DOHH2 (cell line): Measurements from ENCODE around the gene VPREB1.
A peak's percentile ranks its signal among the peaks of the same experiment; 100 is the strongest.
"Not testable (repeated sequence)": the region's sequence is repeated elsewhere in the genome, so short reads cannot be mapped to it uniquely, and the experiment has no call there.

Experiments
- H3F3A ChIP-seq: fragments of 200-600 bp; sonication (generic), shearing (Covaris generic); 2 replicates; pipeline ENCODE4 v1.6.0; 2016; ENCODE audit warnings: antibody characterized with exemption, mild to moderate bottlenecking; ENCODE audit not compliant: control insufficient read depth, insufficient read depth
- H3K27ac ChIP-seq: fragments of 200-600 bp; sonication (generic); 2 replicates; pipeline ENCODE4 v1.5.1; 2014; ENCODE audit warnings: low read depth, mild to moderate bottlenecking, low read length, moderate library complexity
- H3K27me3 ChIP-seq: fragments of 200-600 bp; sonication (generic); 2 replicates; pipeline ENCODE4 v1.6.1; 2014; ENCODE audit warnings: mild to moderate bottlenecking, low read length, mixed read lengths; ENCODE audit not compliant: control insufficient read depth
- H3K36me3 ChIP-seq: fragments of 200-600 bp; sonication (generic); 2 replicates; pipeline ENCODE4 v1.6.1; 2014; ENCODE audit warnings: mild to moderate bottlenecking, low read length, moderate library complexity, mixed read lengths; ENCODE audit not compliant: control insufficient read depth
- H3K4me1 ChIP-seq: fragments of 200-600 bp; sonication (generic); 2 replicates; pipeline ENCODE4 v1.6.1; 2014; ENCODE audit warnings: mild to moderate bottlenecking, low read length, mixed read lengths; ENCODE audit not compliant: control insufficient read depth
- H3K4me2 ChIP-seq: fragments of 200-600 bp; sonication (generic); 2 replicates; pipeline ENCODE4 v1.6.0; 2014; ENCODE audit warnings: mild to moderate bottlenecking, low read length, moderate library complexity
- H3K4me3 ChIP-seq: fragments of 200-600 bp; sonication (generic); 2 replicates; pipeline ENCODE4 v1.5.1; 2014; ENCODE audit warnings: mild to moderate bottlenecking, low read length, mixed read lengths
- H3K79me2 ChIP-seq: fragments of 200-600 bp; sonication (generic); 2 replicates; pipeline ENCODE4 v1.6.1; 2014; ENCODE audit warnings: mild to moderate bottlenecking, low read length, mixed read lengths; ENCODE audit not compliant: control insufficient read depth
- H3K9me2 ChIP-seq: fragments of 200-600 bp; sonication (generic); replicated peaks from 2 replicates; pipeline ENCODE4 v1.6.1; 2014; ENCODE audit warnings: mild to moderate bottlenecking, low read length, mixed read lengths; ENCODE audit not compliant: control insufficient read depth
- H3K9me3 ChIP-seq: fragments of 200-600 bp; sonication (generic); 2 replicates; pipeline ENCODE4 v1.6.1; 2014; ENCODE audit warnings: antibody characterized with exemption, low read length, mixed read lengths; ENCODE audit not compliant: control insufficient read depth, insufficient read depth
- H4K20me1 ChIP-seq: fragments of 200-600 bp; sonication (generic); 2 replicates; pipeline ENCODE4 v1.6.0; 2014; ENCODE audit warnings: low read depth, mild to moderate bottlenecking, antibody characterized with exemption, low read length, moderate library complexity; ENCODE audit not compliant: control insufficient read depth, insufficient read depth
- EZH2phosphoT487 ChIP-seq: fragments of 200-600 bp; sonication (generic); IDR thresholded peaks from 2 replicates; pipeline ENCODE4 v1.6.1; 2017; ENCODE audit warnings: borderline replicate concordance, mild to moderate bottlenecking, antibody characterized with exemption, low read length, moderate library complexity, mixed read lengths
- TF ChIP-seq, protein P1 (sequence below): fragments of 200-600 bp; sonication (generic); IDR thresholded peaks from one replicate; pipeline ENCODE4 v1.5.1; 2014; ENCODE audit warnings: antibody characterized with exemption, mild to moderate bottlenecking, low read depth, low read length; ENCODE audit not compliant: poor library complexity, severe bottlenecking

Gene VPREB1

DNA sequence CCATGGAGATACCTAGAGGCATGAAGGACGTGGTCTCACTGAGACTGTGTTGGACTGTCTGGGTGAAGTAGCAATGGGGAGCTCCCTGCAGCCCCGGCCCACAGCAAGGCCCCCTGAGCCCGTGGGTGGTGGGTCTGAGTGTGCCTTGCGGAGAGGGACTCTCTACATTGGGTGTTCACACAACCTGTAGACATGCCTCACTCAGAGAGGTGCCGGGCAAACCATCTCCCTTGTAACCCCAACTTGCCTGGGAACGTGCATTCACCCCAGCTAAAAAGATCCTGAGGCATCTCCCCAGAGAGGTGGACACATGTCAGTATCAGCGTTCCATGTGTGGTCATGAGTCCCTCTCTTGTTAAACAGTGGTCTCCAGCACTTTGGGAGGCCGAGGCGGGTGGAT is 2.1 kb downstream of the VPREB1 start:
- no peaks in the 10 kb centered on the region for H4K20me1 ChIP-seq
- no peaks in the 10 kb centered on the region for H3K9me3 ChIP-seq
- no peaks in the 10 kb centered on the region for H3K36me3 ChIP-seq
- no peaks in the 10 kb centered on the region for H3K79me2 ChIP-seq
- peak overlapping the region; percentile 82 for H3K4me2 ChIP-seq
- TF ChIP-seq, protein P1, sequence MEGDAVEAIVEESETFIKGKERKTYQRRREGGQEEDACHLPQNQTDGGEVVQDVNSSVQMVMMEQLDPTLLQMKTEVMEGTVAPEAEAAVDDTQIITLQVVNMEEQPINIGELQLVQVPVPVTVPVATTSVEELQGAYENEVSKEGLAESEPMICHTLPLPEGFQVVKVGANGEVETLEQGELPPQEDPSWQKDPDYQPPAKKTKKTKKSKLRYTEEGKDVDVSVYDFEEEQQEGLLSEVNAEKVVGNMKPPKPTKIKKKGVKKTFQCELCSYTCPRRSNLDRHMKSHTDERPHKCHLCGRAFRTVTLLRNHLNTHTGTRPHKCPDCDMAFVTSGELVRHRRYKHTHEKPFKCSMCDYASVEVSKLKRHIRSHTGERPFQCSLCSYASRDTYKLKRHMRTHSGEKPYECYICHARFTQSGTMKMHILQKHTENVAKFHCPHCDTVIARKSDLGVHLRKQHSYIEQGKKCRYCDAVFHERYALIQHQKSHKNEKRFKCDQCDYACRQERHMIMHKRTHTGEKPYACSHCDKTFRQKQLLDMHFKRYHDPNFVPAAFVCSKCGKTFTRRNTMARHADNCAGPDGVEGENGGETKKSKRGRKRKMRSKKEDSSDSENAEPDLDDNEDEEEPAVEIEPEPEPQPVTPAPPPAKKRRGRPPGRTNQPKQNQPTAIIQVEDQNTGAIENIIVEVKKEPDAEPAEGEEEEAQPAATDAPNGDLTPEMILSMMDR = no peak
- no peak for TF ChIP-seq EZH2phosphoT487
- H3K4me3 ChIP-seq = peak overlapping the region; percentile 41
- peak overlapping the region; percentile 95 for H3K27ac ChIP-seq
- peaks cover 92% of the 10 kb centered on the region for H3K4me1 ChIP-seq
- H3K9me2 ChIP-seq = no peaks in the 10 kb centered on the region
- peaks cover 38% of the 10 kb centered on the region for H3F3A ChIP-seq
- no peaks in the 10 kb centered on the region for H3K27me3 ChIP-seq

DNA sequence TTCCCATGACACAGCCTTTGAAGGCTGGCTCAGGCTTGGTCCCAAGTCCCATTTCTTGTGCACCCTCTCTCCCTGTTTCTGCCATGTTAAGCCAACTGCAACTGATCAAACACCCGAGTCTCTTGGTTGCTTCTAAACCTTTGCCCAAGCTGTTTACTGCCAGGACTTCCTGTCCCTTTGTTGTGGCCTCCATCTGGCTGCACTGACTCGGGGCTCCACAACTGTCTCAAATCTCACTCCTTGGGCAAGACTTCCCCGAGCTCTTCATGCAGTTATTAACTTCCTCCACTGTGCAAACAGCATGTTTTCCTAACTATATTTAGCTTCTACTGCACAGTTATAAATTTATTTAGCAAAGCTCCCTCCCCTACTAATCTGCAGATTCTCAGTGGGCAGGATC is 4.3 kb downstream of the VPREB1 start:
- peak overlapping the region; percentile 95 for H3K27ac ChIP-seq
- no peaks in the 10 kb centered on the region for H3K79me2 ChIP-seq
- H3K9me2 ChIP-seq = no peaks in the 10 kb centered on the region
- peaks cover 38% of the 10 kb centered on the region for H3F3A ChIP-seq
- no peaks in the 10 kb centered on the region for H3K9me3 ChIP-seq
- peaks cover 70% of the 10 kb centered on the region for H3K4me1 ChIP-seq
- H3K36me3 ChIP-seq = no peaks in the 10 kb centered on the region
- H3K4me3 ChIP-seq = peak overlapping the region; percentile 55
- H3K4me2 ChIP-seq = peak overlapping the region; percentile 90
- H3K27me3 ChIP-seq = no peaks in the 10 kb centered on the region
- TF ChIP-seq, protein P1 = no peak
- TF ChIP-seq EZH2phosphoT487 = no peak
- H4K20me1 ChIP-seq = no peaks in the 10 kb centered on the region

DNA sequence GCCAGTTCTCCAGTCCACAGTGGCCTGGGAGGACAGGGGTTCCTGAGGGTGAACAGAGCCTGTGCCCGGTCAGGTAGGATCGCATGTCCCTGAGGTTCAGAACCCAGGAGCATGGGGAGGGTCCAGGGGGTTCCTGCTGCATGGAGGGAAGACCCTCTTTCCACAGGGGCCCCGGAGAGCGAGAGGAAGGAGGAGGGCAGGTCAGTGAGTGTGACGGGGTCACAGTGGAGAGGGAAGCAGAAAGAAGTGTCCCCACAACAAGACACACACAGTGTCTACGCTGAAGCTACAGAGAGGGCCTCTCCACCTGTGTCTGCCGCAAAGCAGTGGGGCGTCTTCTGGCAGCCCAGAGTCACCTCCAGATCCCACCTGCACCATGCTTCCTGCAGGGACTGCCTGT is 6.1 kb downstream of the VPREB1 start:
- peak overlapping the region; percentile 95 for H3K27ac ChIP-seq
- H3K27me3 ChIP-seq, H4K20me1 ChIP-seq, H3K36me3 ChIP-seq, H3K79me2 ChIP-seq, H3K4me3 ChIP-seq, H3K9me3 ChIP-seq, H3K9me2 ChIP-seq: not testable (repeated sequence)
- H3F3A ChIP-seq = peaks cover 30% of the 10 kb centered on the region
- H3K4me2 ChIP-seq = peak overlapping the region; percentile 34
- peaks cover 53% of the 10 kb centered on the region for H3K4me1 ChIP-seq

DNA sequence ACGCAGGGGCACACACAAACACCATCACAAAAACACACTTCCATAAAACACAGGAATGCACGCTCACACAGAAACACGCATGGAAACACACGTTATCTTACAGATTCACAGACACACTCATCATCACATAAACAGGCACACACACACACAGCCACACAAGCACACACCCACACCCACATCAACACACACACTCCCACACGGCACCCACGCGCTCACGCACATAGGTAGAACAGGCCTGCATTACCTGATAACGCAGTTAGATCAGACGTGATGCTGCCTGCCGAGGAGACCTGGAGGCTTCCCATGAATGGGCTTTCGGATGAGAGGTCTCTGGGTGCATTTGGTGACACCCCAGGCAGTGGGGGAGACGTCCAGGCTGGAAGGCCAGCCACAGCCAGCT is 11.5 kb downstream of the VPREB1 start:
- not testable (repeated sequence) for H3F3A ChIP-seq, H3K4me1 ChIP-seq, H3K4me3 ChIP-seq, H3K27ac ChIP-seq, H3K27me3 ChIP-seq, H3K4me2 ChIP-seq, H3K36me3 ChIP-seq, H3K9me2 ChIP-seq, H3K79me2 ChIP-seq, H3K9me3 ChIP-seq, H4K20me1 ChIP-seq

DNA sequence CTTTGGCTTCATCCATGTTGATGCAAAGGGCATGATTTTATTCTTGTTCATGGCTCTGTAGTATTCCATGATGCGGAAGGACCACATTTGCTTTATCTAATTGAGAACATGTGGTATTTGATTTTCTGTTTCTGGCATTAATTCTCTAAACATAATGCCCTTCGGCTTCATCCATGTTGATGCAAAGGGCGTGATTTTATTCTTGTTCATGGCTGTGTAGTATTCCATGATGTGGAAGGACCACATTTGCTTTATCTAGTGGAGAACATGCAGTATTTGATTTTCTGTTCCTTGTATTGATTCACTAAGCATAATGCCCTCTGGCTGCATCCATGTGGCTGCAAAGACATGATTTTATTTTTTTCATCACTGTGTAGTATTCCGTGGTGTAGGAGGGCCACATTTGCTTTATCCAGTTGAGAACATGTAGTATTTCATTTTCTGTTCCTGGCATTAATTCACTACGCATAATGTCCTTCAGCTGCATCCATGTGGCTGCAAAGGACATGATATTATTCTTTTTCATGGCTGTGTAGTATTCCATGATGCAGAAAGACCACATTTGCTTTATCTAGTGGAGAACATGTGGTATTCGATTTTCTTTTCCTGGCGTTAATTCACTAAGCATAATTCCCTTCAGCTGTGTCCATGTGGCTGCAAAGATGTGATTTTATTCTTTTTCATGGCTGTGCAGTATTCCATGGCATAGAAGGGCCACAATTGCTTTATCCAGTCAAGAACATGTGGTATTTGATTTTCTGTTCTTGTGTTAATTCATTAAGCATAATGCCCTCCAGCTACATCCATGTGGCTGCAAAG is 14.2 kb downstream of the VPREB1 start:
- not testable (repeated sequence) for H3K4me1 ChIP-seq, H3K4me2 ChIP-seq, H3K27ac ChIP-seq, H3K4me3 ChIP-seq, H3K36me3 ChIP-seq, H3K27me3 ChIP-seq, H3K79me2 ChIP-seq, H3K9me2 ChIP-seq, H3F3A ChIP-seq, H3K9me3 ChIP-seq, H4K20me1 ChIP-seq

DNA sequence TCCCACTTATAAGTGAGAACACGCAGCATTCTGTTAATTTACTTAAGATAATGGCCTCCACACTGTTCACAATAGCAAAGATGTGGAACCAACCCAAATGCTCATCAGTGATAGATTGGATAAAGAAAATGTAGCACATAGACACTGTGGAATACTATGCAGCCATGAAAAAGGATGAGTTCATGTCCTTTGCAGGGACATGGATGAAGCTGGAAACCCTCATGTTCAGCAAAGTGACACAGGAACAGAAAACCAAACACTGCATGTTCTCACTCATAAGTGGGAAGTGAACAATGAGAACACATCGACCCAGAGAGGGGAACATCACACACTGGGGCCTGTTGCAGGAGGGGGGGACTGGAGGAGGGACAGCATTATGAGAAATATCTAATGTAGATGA is 15.6 kb downstream of the VPREB1 start:
- H3K4me2 ChIP-seq, H3K4me3 ChIP-seq, H3K27ac ChIP-seq, H3K9me3 ChIP-seq, H3K9me2 ChIP-seq, H3K27me3 ChIP-seq, H3K79me2 ChIP-seq, H3F3A ChIP-seq, H3K36me3 ChIP-seq, H3K4me1 ChIP-seq, H4K20me1 ChIP-seq: not testable (repeated sequence)
